ENCODE data around the gene VAV3.
"Not testable (repeated sequence)": the region's sequence is repeated elsewhere in the genome, so short reads cannot be mapped to it uniquely, and the experiment has no call there.

Gene VAV3

GRCh38 chr1:107741242-107741641 is 223.7 kb downstream of the VAV3 start:
- DNase-seq, result no peak

- no peak for DNase-seq
Observed at GRCh38 chr1:107740579-107740978, 224.4 kb downstream of the VAV3 start.

DNA sequence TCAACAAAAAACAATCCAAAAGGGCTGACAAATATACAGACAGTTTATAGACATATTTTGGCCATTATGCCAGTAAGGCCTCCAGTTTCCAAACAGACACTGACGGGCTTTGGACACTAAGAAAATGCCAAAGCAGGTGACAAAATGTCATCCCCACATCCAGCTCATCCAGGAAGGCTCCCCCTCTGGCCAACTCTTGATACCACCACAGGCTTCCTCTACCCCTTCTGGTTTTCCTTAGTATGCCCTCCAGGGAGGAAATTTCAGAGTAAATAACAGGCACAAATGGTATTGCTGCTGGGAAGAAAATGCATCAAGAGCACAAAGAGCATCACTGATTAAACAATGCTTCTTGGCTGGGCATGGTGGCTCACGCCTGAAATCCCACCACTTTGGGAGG is 225.3 kb downstream of the VAV3 start:
- DNase-seq, result no peak

- no peak for DNase-seq
Observed at GRCh38 chr1:107739201-107739600, 225.8 kb downstream of the VAV3 start.

DNA sequence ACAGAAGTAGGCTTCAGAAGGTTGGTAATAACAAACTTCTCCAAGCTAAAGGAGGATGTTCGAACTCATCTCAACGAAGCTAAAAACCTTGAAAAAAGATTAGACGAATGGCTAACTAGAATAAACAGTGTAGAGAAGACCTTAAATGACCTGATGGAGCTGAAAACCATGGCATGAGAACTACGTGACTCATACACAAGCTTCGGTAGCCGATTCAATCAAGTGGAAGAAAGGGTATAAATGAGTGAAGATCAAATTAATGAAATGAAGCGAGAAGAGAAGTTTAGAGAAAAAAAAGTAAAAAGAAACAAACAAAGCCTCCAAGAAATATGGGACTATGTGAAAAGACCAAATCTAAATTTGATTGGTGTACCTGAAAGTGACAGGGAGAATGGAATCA is 231.6 kb downstream of the VAV3 start:
- not testable (repeated sequence) for DNase-seq

GRCh38 chr1:107727866-107728265 is 237.1 kb downstream of the VAV3 start:
- no peak for DNase-seq

DNA sequence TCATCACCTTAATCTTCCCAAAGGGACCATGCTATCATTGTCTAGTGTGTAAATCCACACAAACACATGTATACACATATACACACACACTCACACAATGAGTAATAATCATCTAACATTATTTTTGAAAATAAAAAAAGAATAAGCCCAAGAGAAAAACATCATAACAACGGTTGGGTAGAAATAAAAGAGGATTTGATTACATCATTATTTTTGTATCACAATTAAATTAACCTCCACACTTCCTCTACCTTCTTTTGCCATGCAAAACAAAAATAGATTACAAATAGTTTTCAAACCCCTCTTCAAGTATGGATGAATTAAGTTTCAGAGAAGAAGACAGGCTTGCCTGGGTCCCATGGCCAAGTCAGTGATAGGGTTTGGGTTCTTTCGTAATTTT is 238.1 kb downstream of the VAV3 start:
- DNase-seq, result no peak

GRCh38 chr1:107724648-107725047 is 240.3 kb downstream of the VAV3 start:
- no peak for DNase-seq

DNA sequence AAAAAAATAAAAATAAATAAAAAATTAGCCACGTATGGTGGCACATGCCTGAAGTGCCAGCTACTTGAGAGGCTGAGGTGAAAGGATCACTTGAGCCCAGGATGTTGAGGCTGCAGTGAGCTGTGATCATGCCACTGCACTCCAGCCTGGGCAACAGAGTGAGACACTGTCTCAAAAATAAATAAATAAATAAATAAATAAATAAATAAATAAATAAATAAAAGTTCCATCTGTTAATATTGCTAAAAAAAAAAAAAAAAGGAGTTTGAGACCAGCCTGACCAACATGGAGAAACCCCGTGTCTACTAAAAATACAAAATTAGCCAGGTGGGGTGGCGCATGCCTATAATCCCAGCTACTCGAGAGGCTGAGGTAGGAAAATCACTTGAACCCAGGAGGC is 244.8 kb downstream of the VAV3 start:
- not testable (repeated sequence) for DNase-seq

DNA sequence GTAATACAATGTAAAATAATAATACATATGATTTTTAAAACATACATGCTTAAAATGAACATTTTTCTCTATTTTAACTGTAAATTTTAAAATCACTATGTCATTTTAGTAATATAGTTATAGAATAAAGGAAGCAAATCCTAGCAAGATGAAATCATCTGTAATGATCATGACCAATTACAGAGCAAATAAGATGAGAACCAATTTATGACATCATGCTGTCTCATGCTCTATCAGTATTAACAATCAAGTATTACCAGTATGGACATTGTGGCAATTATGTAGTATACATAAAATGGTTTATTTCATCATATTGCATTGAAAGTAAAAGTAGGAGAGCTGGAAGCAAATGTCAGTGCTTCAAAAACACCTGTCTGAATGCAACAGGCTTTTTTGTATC is 255.0 kb downstream of the VAV3 start:
- DNase-seq, result no peak

DNA sequence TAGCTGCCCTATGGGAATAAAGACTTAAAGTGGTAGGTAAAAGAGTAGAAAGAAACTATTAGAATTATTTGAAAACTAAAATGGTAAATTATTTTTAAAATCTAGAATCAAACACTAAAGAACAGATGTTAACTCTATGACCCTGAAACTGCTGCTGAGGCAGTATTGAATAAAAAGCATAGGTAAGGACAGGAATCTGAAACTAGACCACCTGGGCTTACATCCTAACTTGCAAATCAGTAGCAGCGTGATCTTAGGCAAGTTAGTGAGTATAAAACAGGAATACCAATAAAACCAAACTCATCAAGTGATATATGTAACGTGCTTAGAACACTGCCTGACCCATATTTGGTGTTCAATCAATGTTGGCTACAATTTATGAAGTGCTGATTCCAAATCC is 257.9 kb downstream of the VAV3 start:
- DNase-seq, result no peak

- no peak for DNase-seq
Observed at GRCh38 chr1:107706182-107706581, 258.8 kb downstream of the VAV3 start.

GRCh38 chr1:107704911-107705310 is 260.1 kb downstream of the VAV3 start:
- DNase-seq, result no peak

- DNase-seq, result no peak
Observed at GRCh38 chr1:107702946-107703571, 261.9 kb downstream of the VAV3 start.

DNA sequence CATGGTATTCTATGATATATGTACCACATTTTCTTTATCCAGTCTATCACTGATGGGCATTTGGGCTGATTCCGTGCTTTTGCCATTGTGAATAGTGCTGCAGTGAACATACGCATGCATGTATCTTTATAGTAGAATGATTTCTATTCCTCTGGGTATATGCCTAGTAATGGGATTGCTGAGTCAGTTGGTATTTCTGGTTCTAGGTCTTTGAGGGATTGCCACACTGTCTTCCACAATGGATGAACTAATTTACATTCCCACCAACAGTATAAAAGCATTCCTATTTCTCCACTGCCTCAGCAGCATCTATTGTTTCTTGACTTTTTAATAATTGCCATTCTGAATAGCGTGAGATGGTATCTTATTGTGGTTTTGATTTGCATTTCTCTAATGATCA is 264.3 kb downstream of the VAV3 start:
- not testable (repeated sequence) for DNase-seq

DNA sequence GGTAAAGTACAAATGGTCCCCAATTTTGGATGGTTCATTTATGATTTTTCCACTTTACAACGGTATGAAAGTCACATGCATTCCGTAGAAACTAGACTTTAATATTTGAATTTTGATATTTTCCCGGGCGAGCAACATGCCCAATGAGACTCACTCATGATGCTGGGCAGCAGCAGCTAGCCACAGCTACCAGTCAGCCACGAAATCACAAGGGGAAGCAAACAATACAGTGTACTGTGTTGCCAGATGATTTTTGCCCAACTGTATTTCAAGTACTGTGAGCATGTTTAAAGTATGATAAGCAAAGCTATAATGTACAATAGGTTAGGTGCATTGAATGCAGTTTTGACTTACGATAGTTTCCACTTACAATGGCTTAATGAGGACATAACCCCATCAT is 266.8 kb downstream of the VAV3 start:
- no peak for DNase-seq

GRCh38 chr1:107695341-107695740 is 269.6 kb downstream of the VAV3 start:
- no peak for DNase-seq

DNA sequence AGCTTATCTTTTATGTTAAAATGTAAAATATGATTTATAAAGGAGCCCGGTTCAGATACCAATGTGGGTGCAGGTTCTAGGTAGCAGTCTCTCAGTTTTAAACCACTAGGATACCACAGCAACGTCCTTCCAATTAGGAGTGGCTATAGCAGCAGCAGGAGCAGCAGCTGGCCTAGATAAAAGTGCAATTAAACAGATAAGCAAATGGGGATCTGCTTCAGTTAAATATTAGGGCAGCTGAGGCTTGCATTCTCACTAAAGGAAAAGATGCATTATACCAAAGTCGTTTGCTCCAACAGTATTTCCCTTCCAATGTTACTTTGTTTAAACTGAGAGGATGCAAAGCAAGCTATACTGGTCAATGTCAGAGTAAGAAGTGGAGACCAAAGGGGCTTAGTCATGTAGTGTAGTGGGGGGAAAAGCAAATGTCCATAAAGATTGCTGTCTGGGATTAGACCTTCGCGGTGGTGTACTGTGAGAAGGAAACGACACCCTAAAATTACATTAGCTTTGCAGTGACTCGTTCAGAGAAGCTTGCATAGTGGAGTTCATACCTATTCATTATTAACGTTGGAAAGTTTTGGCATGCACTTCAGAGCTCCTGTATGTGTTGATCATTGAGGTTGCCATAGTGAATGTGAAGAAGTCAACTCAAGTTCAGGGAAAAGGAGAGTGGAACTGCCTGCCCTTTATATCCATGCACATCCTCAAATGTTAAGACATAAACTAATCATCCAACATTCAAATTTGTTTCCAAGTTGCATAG is 272.2 kb downstream of the VAV3 start:
- no peak for DNase-seq

DNA sequence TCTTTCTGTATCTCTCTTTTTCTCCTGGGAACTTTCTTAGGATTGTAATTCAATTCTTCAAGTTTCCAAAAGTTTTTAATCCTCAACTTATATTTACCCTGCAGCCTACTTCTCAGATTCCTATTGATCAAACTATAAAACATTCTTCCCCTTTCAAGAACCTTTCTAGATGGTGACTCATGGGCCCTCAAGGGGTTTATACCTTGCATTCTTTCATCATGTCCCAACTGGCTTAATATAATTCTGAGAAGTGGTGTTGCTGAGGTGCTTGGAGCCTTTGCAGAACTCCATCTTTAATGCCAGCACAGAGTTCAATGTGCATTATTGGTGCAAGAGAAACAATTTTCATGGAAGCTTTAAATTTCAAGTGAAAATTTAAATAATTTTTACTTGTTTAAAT is 273.4 kb downstream of the VAV3 start:
- DNase-seq, result no peak

DNA sequence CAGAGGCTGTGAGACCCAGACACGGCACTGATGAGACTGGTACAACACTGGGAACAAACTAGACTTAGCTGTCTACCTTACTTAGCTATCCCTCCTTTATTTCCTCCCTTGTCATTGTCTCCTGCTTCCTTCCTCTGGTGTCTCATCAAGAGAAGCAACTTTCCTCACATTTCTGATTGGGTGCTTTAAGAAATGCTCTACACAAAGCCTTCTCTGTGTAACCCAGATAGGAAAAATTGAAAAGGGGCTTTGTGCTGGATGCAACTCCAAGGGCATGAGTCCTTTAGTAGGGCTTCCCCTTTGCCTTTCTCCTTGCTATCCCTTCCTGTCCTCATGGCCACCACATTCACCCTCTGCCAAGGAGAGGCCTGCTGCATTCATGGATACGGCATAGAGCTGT is 274.5 kb downstream of the VAV3 start:
- no peak for DNase-seq

DNA sequence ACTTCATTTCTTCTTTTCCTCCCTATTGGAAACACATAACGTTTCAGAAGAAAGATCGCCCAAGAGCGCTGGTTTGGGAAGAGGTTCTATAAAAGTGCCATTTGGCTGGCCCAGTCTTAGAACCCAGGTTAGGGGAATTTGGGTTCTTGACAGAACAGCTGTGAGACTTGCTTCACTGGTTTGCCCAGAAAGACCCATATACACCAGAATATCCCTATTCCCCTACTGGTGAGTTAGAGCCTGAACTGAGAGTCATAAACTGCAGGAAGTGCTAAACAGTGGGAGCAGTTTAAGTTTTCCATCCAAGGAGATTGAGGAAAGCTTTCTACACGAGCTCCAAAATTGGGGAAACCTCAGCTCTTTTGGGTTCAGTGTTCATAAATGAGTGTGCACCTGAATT is 275.2 kb downstream of the VAV3 start:
- no peak for DNase-seq

GRCh38 chr1:107689159-107689558 is 275.8 kb downstream of the VAV3 start:
- DNase-seq, result peak in 2 of 56 donors; percentile 1 to 2

Measured in amygdala (tissue), 56 donors.